Measurements from ENCODE around the gene MINPP1.
A peak's percentile ranks its signal among the peaks of the same experiment; 100 is the strongest.
"Not testable (repeated sequence)": the region's sequence is repeated elsewhere in the genome, so short reads cannot be mapped to it uniquely, and the experiment has no call there.

Gene MINPP1

GRCh38 chr10:87575851-87576250, 71.2 kb downstream of the MINPP1 start:
- no peak for DNase-seq (ENCODE audit: low read depth)

- no peak for DNase-seq (ENCODE audit: low read depth)
Measured at GRCh38 chr10:87578160-87578841, 73.6 kb downstream of the MINPP1 start.

- DNase-seq (ENCODE audit: low read depth), result peak; percentile 80
Measured at GRCh38 chr10:87578842-87579401, 74.2 kb downstream of the MINPP1 start.

GRCh38 chr10:87579563-87579962, 74.9 kb downstream of the MINPP1 start:
- no peak for DNase-seq (ENCODE audit: low read depth)

DNA sequence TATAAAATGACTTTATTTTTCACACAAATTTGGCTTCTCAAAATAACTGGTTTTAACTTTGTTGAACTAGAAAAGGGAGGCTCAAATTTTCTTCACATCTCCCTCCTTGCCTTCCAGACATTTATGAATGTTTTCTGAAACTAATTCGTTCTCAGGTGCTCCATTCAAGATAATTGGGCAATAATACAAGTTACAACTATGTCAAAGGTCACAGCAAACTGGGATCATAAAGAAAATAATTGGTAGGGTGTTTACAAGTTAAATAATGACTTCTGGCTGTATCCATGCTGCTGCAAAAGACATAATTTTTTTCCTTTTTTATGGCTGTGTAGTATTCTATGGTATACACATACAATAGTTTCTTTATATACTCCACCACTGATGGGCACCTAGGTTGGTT, 75.3 kb downstream of the MINPP1 start:
- no peak for DNase-seq (ENCODE audit: low read depth)

DNA sequence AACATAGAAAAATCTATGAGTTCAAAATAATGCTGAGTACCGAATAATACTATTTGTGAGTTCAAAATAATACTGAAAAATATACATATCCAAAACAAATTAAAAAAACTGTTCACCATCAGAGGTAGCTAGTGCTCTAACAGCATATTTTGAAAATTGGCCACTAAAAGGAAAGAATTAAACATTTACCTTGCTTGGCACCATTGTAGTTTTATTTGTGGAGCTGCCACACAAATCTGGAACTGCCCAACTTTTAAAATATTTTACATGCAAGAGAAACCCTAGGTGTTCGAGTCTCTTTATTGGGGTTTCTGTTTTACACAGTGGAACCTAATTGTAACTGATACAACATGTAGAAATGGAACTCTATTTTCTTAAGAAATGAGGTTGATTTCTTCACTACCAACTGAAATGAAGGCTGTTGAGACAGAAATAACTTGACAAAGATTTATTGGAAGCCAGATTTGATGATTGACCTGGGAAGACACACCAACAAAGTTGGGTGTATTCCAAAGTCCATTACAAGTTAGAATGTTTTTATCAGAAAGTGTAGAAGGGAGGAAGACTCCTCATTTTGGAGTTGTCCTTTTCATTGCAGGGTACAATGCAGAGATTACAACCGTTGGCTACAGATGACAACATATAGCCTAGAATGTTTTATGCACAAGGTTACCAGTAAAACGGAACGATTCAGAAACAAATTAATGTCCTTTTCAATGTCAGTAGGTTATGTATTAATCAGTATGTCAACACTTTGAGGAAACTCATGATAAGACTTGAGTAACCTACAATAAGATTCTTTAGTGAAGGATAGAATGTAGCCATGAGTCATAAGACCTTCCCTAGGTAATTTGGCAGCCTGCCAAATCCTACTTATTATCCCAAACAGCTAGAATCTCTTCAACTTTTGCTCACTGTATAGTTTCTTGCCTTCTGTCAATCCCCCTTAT, 81.1 kb downstream of the MINPP1 start:
- peak; percentile 92 for DNase-seq (ENCODE audit: low read depth)

GRCh38 chr10:87589645-87590051, 85.0 kb downstream of the MINPP1 start:
- DNase-seq (ENCODE audit: low read depth), result no peak

DNA sequence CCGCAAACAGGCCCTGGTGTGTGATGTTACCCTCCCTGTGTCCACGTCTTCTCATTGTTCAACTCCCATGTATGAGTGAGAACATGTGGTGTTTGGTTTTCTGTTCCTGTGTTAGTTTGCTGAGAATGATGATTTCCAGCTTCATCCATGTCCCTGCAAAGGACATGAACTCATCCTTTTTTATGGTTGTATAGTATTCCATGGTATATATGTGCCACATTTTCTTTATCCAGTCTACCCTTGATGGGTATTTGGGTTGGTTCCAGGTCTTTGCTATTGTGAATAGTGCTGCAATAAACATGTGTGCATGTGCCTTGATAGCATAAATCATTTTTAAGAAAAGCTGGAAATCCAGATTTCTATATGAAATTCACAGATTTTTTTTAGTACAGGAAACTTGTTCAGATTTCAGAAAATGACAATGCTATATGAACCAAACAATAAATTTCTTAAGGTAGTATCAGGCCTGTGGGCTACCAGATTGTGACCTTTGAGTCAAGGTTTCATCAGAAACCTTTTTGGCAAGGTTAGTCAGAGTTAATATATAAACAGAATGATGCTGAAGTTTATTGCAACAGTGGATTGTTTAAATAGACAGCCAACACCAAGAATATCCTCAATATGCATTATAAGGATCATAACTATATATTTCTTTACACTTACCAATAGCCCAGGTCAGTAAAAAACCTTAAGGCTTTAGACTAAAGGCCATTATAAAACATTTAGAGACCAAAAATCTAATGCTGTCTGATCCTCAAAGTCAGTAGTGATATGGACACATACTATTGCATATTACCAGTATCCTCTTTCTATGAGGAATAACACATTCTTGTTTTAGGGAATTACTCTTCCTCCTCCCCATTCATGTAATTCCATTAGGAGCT, 86.3 kb downstream of the MINPP1 start:
- DNase-seq (ENCODE audit: low read depth), result peak; percentile 9

DNA sequence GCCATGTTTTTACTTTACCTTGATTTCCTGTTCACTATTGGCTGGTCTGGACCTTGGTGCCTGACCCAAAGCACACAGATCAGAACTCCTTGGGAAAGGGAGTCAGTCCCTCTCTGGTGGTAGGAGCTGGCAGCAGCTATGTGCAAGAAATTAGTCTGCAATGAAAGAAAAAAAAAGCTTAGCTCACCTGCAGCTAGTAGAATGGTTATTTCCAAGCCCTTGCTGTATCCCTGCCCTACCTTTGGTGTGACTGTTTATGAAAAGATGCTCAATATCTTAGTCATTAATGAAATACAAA, 86.8 kb downstream of the MINPP1 start:
- DNase-seq (ENCODE audit: low read depth), result no peak

GRCh38 chr10:87592920-87593319, 88.2 kb downstream of the MINPP1 start:
- not testable (repeated sequence) for DNase-seq (ENCODE audit: low read depth)

GRCh38 chr10:87593702-87594101, 89.0 kb downstream of the MINPP1 start:
- DNase-seq (ENCODE audit: low read depth), result no peak

DNA sequence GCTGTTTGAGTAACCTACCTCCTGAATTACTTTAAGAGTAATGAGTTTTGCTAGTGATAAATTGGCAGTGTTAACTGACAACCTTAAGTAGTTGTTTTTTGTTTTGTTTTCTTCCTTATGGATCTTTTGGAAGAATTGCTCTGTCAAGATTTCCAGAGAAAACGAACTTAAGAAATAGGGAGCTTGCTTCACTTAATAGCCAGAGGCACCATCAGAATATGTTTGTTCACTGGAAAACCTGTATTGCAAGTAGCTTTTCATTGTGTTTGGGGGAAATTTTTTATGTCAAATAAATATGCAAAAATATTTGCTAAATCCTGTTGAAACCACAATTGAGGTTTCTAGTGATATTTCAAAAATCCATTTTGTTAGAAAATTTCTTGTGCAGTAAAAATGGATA, 89.5 kb downstream of the MINPP1 start:
- DNase-seq (ENCODE audit: low read depth), result no peak

DNA sequence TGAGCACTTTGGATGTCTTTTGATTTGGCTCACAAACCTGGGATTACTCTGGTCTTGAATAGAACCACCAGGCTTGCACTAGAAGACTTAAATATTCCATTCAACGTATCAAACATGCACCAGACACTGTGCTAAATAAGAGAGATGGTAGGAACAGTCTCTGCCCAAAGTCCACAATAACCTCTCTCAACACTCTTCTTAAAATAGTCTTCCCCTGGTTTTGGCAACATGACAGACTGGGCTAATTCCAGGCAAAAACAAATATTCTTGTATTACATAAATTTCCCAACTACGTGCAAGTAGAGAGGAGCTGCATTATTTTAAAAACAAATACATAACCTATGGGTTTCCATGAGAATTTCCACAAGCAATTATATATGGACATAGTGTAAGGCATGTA, 90.2 kb downstream of the MINPP1 start:
- DNase-seq (ENCODE audit: low read depth), result no peak

DNA sequence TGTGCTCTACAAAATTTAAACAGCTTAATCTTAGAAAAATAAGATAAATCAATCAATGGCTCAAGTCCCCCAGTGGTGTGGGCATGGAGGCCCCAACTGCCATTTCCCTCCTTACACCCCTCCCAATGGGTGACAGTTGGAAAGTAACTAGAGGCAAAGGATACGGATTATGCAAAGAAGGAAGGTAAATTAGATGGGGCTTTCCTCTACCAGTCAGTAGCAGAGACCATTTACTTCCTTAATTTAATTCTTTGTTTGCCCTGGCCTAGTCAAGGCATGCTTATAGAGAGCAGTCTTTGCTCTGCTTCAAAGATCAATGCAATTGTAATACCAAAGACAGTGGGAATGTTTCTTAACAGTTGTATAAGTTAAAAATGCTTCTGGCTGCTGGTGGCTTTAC, 91.7 kb downstream of the MINPP1 start:
- no peak for DNase-seq (ENCODE audit: low read depth)

DNA sequence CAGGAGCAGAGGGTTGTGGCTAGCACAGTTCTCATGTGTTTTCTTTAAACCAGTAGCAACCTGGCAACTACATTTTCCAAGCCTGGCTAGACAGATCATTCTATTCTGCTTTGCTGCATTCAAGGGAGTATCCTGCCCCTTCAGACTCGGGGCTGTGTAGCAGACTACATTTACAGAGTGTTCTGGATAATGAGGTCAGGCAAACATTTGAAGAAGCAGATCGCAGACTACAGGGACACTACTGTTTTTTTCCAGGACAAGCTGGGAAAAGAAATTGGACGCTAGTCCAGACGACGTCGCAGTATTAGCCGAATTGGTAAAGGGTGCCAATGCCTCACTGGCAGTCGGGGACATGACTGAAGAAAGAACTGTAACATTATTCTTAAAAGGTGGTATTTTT, 94.0 kb downstream of the MINPP1 start:
- DNase-seq (ENCODE audit: low read depth), result no peak

GRCh38 chr10:87600581-87600980, 95.9 kb downstream of the MINPP1 start:
- peak; percentile 20 for DNase-seq (ENCODE audit: low read depth)

Measured in amniotic epithelial cell (primary cell).